K562 (cell line): ENCODE measurements around the gene C6orf141. TPM values are rescaled to one million over a fixed set of nuclear protein-coding genes. Genes with fewer than 3 reads are reported as not detected.

Experiments used
- BACH1 ChIP-seq: fragments of 200-800 bp; sonication (Bioruptor generic); IDR thresholded peaks from 2 replicates; pipeline ENCODE4 v1.6.1; 2016; ENCODE audit warnings: missing genetic modification characterization, missing compliant biosample characterization
- EP300 ChIP-seq: IDR thresholded peaks from 2 replicates; pipeline ENCODE4 v1.6.1; 2012; ENCODE audit warnings: low read length, improper control_type of control experiment
- ETV5 ChIP-seq: sonication (generic); formaldehyde crosslinking; IDR thresholded peaks from 2 replicates; pipeline ENCODE4 v1.4.0; 2020; ENCODE audit warnings: low read depth, mild to moderate bottlenecking, missing genetic modification reagents
- GATAD2B ChIP-seq: fragments of 450-650 bp; IDR thresholded peaks from 2 replicates; pipeline ENCODE4 v1.6.1; 2017; ENCODE audit warnings: mild to moderate bottlenecking, borderline replicate concordance
- HDAC3 ChIP-seq: fragments of 450-650 bp; IDR thresholded peaks from 2 replicates; pipeline ENCODE4 v1.6.1; 2018; ENCODE audit warnings: borderline replicate concordance, mild to moderate bottlenecking, moderate library complexity; ENCODE audit not compliant: partially characterized antibody
- MCM7 ChIP-seq, 2 experiments: fragments of 450-650 bp; IDR thresholded peaks; 2 replicates each; pipeline ENCODE4 v1.6.1; 2016 to 2018
- MYC ChIP-seq, 2 experiments: fragments of 250-450 bp in 1 of 2; sonication (Bioruptor Pico) in 1 of 2; IDR thresholded peaks; 2 replicates each; pipeline versions ENCODE4 v1.5.1 to v1.6.1; 2012 to 2021; ENCODE audit warnings: low read depth in 2 of 2, borderline replicate concordance in 1 of 2, improper control_type of control experiment in 1 of 2, low read length in 1 of 2, mild to moderate bottlenecking in 1 of 2, moderate library complexity in 1 of 2
- NCOA2 ChIP-seq, 2 experiments: fragments of 450-650 bp; IDR thresholded peaks; 2 replicates each; pipeline ENCODE4 v1.6.1; 2018; ENCODE audit warnings: mild to moderate bottlenecking in 2 of 2, moderate library complexity in 1 of 2; ENCODE audit not compliant: partially characterized antibody in 2 of 2
- NFE2 ChIP-seq: IDR thresholded peaks from 2 replicates; pipeline ENCODE4 v1.6.1; 2014; ENCODE audit warnings: antibody characterized with exemption, low read depth
- NR2C2 ChIP-seq, 2 experiments: fragments of 200-800 bp in 1 of 2; sonication (Bioruptor generic) in 1 of 2; sonication (generic) in 1 of 2; formaldehyde crosslinking in 1 of 2; IDR thresholded peaks; 2 replicates each; pipeline versions ENCODE4 v1.6.1 to v1.8.0; 2016 to 2022; ENCODE audit warnings: mild to moderate bottlenecking in 1 of 2, missing compliant biosample characterization in 1 of 2, missing genetic modification characterization in 1 of 2, missing genetic modification reagents in 1 of 2
- RBM39 ChIP-seq: fragments of 200-400 bp; formaldehyde crosslinking; optimal IDR thresholded peaks from 2 replicates; pipeline ENCODE3; 2018; ENCODE audit warnings: low read depth, low read length
- RFX7 ChIP-seq: fragments of 250-450 bp; sonication (Bioruptor Pico); IDR thresholded peaks from 2 replicates; pipeline ENCODE4 v1.5.1; 2021; ENCODE audit warnings: mild to moderate bottlenecking
- RNF2 ChIP-seq: sonication (generic); IDR thresholded peaks from 2 replicates; pipeline ENCODE4 v1.6.1; 2016
- SMAD4 ChIP-seq: fragments of 250-450 bp; sonication (Bioruptor Pico); conservative IDR thresholded peaks from 2 replicates; pipeline ENCODE4 v1.8.0; 2021; ENCODE audit warnings: inconsistent platforms, mild to moderate bottlenecking, moderate library complexity
- SMARCA4 ChIP-seq: fragments of 450-650 bp; IDR thresholded peaks from 2 replicates; pipeline ENCODE4 v1.6.1; 2016
- SMARCC2 ChIP-seq: fragments of 450-650 bp; IDR thresholded peaks from 2 replicates; pipeline ENCODE4 v1.6.1; 2017; ENCODE audit warnings: antibody characterized with exemption, moderate library complexity, mild to moderate bottlenecking, low read depth
- SOX6 ChIP-seq: fragments of 450-650 bp; IDR thresholded peaks from 2 replicates; pipeline ENCODE4 v1.6.1; 2014; ENCODE audit warnings: mild to moderate bottlenecking
- SPI1 ChIP-seq: IDR thresholded peaks from 2 replicates; pipeline ENCODE4 v1.6.1; 2011; ENCODE audit warnings: low read depth, low read length, control low read depth, borderline replicate concordance
- TRIM24 ChIP-seq, 2 experiments: fragments of 450-650 bp; IDR thresholded peaks; 2 replicates each; pipeline ENCODE4 v1.6.1; 2016
- ZNF239 ChIP-seq: fragments of 250-450 bp; sonication (Bioruptor Pico); IDR thresholded peaks from 2 replicates; pipeline ENCODE4 v1.4.0; 2020; ENCODE audit warnings: mild to moderate bottlenecking
- ZNF24 ChIP-seq: fragments of 450-650 bp; IDR thresholded peaks from 2 replicates; pipeline ENCODE4 v1.6.1; 2016
- ZNF3 ChIP-seq: fragments of 250-450 bp; sonication (Bioruptor Pico); IDR thresholded peaks from 2 replicates; pipeline ENCODE4 v1.5.0; 2021; ENCODE audit warnings: mild to moderate bottlenecking, moderate library complexity
- ZNF764 ChIP-seq: fragments of 250-450 bp; sonication (Bioruptor Pico); IDR thresholded peaks from 2 replicates; pipeline ENCODE4 v1.4.0; 2020; ENCODE audit warnings: low read depth, mild to moderate bottlenecking, moderate library complexity
- ZNF766 ChIP-seq: fragments of 200-800 bp; sonication (Bioruptor generic); conservative IDR thresholded peaks from 2 replicates; pipeline ENCODE4 v1.6.1; 2016; ENCODE audit warnings: missing genetic modification characterization, missing compliant biosample characterization
- polyA plus RNA-seq, 8 experiments: library from polyadenylated mRNA; depleted of rRNA in 4 of 8; stranded (reverse) in 5 of 8; unstranded in 3 of 8; fragments of >200 nt; fragmentation: Nextera tagmentation in 2 of 8; fragmentation: Illumina TruSeq in 1 of 8; extraction: Ambion mirVana in 2 of 8; extraction: Trizol in 1 of 8; gene quantifications; 2 replicates each; pipeline versions ENCODE4 v1.2.1 to v1.2.3, GENCODE V29; 2011 to 2014; ENCODE audit warnings: inconsistent platforms in 1 of 8, missing spikeins in 1 of 8
- total RNA-seq, 7 experiments: library from RNA; depleted of rRNA in 6 of 7; stranded (reverse); fragments of >200 nt in 6 of 7; fragmentation: Illumina TruSeq in 2 of 7; extraction: Trizol in 2 of 7; gene quantifications; 2 replicates each; pipeline versions ENCODE4 v1.2.1 to v1.2.3, GENCODE V29; 2011 to 2021; ENCODE audit warnings: low replicate concordance in 1 of 7
- TF ChIP-seq, protein P1 (sequence below): fragments of 450-650 bp; formaldehyde crosslinking; IDR thresholded peaks from 2 replicates; pipeline ENCODE4 v1.4.0; 2022; ENCODE audit warnings: missing genetic modification characterization
- TF ChIP-seq, protein P2 (sequence below), 2 experiments: fragments of 450-650 bp; IDR thresholded peaks; 2 replicates each; pipeline ENCODE4 v1.6.1; 2018; ENCODE audit warnings: mild to moderate bottlenecking in 2 of 2, low read depth in 1 of 2; ENCODE audit not compliant: partially characterized antibody in 2 of 2

C6orf141 gene
- total and polyA plus RNA-seq, 9 of the 15 experiments (the other 6 are each of a cell fraction or from before 2014, with no cell fraction given) = not detected

DNA sequence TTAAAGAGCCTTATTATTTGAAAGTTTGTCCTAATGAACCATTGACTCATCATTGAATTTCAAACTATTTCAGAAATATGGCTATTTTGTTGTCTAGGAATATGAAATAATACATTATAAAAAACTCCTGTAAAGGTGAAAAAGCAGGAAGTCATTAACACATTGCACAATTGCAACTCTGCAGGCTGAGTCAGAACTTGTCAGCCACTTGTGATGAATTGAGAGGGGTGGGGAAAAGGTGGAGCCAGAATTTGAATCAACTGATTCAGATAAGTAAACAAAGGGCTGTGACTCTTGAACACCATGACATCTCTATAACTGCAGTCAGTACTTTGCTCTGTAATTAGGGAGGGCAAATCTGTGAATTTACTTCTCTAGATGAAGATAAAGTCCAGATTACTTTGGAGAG is 6.0 kb downstream of the C6orf141 start (continued):
- TF ChIP-seq HDAC3 (peak; percentile 71), ZNF239 (CRISPR knock-in tag) (no peak), ZNF764 (CRISPR knock-in tag) (no peak), NFE2 (peak; percentile 81), GATAD2B (no peak), NR2C2 (CRISPR knock-in tag; IDR thresholded peaks at IDR 0.05) (no peak), NR2C2 (tag; IDR thresholded peaks at IDR 0.05) (0 out of 2 replicates have a peak, but pooled peaks have one; percentile 20), RFX7 (CRISPR knock-in tag) (no peak), MYC (IDR thresholded peaks at IDR 0.05; ENCODE audit: low read depth, low read length) (0 out of 2 replicates have a peak, but pooled peaks have one; percentile 22), MYC (CRISPR knock-in tag; IDR thresholded peaks at IDR 0.05; ENCODE audit: borderline replicate concordance, low read depth) (no peak), NCOA2 (IDR thresholded peaks at IDR 0.05; ENCODE audit: partially characterized antibody in 2 of 2) (peak in 1 of 2 experiments; percentile 14), ETV5 (CRISPR knock-in tag) (0 out of 2 replicates have a peak, but pooled peaks have one; percentile 25), TRIM24 (IDR thresholded peaks at IDR 0.05) (peak; percentile 89 to 94), SMAD4 (CRISPR knock-in tag) (no peak), ZNF3 (CRISPR knock-in tag) (no peak), SOX6 (peak; percentile 82), SMARCA4 (peak; percentile 96), RBM39 (no peak), BACH1 (tag) (peak; percentile 45; the same call in 1 of the 2 replicates), EP300 (peak; percentile 85), MCM7 (IDR thresholded peaks at IDR 0.05) (no peak), ZNF24 (no peak), RNF2 (no peak), ZNF766 (CRISPR knock-in tag) (0 out of 2 replicates have a peak, but pooled peaks have one; percentile 41), SPI1 (peak; percentile 91), SMARCC2 (peak; percentile 93)
- TF ChIP-seq, protein P1, sequence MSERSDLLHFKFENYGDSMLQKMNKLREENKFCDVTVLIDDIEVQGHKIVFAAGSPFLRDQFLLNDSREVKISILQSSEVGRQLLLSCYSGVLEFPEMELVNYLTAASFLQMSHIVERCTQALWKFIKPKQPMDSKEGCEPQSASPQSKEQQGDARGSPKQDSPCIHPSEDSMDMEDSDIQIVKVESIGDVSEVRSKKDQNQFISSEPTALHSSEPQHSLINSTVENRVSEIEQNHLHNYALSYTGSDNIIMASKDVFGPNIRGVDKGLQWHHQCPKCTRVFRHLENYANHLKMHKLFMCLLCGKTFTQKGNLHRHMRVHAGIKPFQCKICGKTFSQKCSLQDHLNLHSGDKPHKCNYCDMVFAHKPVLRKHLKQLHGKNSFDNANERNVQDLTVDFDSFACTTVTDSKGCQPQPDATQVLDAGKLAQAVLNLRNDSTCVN = no peak
- TF ChIP-seq, protein P2, sequence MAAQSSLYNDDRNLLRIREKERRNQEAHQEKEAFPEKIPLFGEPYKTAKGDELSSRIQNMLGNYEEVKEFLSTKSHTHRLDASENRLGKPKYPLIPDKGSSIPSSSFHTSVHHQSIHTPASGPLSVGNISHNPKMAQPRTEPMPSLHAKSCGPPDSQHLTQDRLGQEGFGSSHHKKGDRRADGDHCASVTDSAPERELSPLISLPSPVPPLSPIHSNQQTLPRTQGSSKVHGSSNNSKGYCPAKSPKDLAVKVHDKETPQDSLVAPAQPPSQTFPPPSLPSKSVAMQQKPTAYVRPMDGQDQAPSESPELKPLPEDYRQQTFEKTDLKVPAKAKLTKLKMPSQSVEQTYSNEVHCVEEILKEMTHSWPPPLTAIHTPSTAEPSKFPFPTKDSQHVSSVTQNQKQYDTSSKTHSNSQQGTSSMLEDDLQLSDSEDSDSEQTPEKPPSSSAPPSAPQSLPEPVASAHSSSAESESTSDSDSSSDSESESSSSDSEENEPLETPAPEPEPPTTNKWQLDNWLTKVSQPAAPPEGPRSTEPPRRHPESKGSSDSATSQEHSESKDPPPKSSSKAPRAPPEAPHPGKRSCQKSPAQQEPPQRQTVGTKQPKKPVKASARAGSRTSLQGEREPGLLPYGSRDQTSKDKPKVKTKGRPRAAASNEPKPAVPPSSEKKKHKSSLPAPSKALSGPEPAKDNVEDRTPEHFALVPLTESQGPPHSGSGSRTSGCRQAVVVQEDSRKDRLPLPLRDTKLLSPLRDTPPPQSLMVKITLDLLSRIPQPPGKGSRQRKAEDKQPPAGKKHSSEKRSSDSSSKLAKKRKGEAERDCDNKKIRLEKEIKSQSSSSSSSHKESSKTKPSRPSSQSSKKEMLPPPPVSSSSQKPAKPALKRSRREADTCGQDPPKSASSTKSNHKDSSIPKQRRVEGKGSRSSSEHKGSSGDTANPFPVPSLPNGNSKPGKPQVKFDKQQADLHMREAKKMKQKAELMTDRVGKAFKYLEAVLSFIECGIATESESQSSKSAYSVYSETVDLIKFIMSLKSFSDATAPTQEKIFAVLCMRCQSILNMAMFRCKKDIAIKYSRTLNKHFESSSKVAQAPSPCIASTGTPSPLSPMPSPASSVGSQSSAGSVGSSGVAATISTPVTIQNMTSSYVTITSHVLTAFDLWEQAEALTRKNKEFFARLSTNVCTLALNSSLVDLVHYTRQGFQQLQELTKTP (IDR thresholded peaks at IDR 0.05; ENCODE audit: low read depth in 1 of 2, partially characterized antibody in 2 of 2) = peak in 1 of 2 experiments; percentile 59
